ENCODE results near the gene TRIM15. TPM values are rescaled to one million over a fixed set of nuclear protein-coding genes. Genes with fewer than 3 reads are reported as not detected.
A peak's percentile ranks its signal among the peaks of the same experiment; 100 is the strongest.

The TRIM15 gene
- total RNA-seq, 1 donor from 2014 or later, result 19.6 TPM

DNA sequence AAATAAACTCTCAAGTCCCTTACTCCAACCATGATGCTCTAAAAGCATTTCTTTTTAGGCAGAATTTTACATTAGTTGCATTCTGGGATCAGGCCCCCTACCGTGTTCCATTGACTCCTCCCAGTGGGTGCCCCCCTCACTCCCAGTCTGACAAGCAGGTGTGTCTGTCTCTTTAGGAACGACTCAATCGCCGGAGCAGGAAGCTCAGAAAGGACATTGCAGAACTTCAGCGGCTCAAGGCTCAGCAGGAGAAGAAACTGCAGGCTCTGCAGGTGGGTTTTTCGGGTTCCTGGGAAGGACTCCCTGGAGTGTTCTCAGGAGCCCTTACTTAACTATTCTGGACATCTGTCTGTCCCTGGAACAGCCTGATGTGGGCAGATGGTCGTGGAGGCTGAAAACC is 17.5 kb upstream of the TRIM15 start:
- no peak for DNase-seq (ENCODE audit: low spot score)

DNA sequence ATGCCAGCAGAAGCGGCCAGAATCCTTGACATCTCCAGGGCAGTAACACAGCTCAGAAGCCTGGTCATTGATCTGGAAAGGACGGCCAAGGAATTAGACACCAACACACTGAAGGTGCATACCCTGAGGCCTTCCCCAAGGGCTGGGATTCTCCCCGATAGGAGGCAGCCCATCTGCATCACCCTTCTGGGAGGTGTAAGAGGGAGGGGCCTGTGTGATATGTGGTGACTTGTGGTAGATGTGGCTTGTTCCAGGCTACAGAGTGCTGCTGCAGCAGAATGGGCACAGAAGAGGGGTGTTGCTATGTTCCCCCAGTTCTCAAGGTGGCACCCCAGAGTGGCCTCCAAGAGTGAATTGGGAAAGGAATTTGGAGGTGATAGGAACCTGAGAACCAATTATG is 16.2 kb upstream of the TRIM15 start:
- no peak for DNase-seq (ENCODE audit: low spot score)

GRCh38 chr6:30149234-30149633 is 14.1 kb upstream of the TRIM15 start:
- DNase-seq (ENCODE audit: low spot score), result no peak

GRCh38 chr6:30149858-30150550 is 13.3 kb upstream of the TRIM15 start:
- DNase-seq (ENCODE audit: low spot score), result no peak

DNA sequence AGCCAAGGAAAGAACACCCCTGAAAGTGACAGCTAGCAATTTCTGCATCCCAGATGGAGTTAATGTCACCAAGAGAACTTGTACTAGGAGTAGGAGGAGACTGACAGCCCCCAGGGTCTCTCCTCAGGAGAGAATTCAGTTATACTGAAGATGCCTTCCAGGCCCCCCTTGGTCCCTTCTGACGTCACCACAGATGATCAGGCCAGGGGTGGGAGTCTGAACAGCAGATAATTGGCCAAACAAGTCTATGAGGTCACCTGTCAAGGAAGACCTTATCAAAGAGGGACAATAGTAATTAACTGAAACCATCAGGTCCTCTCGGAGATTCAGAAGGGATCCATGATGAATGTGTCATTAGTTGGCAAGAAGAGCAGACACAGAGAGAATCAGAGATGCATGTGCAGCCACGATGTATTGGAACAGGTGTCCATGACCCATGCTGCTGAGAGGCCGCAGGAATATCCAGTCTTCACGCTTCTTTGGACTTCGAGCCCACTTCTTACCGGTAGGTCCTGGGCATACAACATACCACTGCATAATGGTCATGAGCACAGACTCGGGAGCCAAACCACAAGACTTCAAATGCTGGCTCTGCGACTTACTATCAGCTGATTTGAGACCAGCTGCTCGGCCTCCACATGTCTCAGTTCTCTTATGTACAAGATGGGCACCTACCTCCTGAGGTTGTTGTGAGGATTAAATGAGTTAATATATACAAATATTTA is 12.5 kb upstream of the TRIM15 start:
- no peak for DNase-seq (ENCODE audit: low spot score)

DNA sequence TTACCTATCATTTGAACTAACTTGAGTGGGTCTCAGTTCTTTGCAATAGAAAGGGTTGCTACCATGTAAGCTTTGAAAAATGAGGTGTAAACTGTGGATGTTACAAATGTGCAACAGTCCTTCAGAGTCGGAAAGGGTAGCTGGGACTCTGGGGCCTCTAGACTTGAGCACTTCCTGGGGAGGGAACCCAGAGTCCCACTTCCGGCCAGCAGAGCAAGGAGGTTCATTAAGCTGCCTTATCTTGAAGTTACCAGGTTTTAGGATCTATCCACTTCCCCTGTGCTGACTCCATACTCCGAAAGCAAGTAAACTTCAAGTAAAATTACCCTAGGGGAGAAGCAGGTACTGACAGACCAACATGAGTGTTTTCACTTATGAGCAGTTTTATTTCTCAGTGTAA is 11.8 kb upstream of the TRIM15 start:
- DNase-seq (ENCODE audit: low spot score), result no peak

- DNase-seq (ENCODE audit: low spot score), result no peak
These were observed 11.2 kb upstream of the TRIM15 start for GRCh38 chr6:30152016-30152673.

GRCh38 chr6:30152910-30153610 is 10.3 kb upstream of the TRIM15 start:
- no peak for DNase-seq (ENCODE audit: low spot score)

DNA sequence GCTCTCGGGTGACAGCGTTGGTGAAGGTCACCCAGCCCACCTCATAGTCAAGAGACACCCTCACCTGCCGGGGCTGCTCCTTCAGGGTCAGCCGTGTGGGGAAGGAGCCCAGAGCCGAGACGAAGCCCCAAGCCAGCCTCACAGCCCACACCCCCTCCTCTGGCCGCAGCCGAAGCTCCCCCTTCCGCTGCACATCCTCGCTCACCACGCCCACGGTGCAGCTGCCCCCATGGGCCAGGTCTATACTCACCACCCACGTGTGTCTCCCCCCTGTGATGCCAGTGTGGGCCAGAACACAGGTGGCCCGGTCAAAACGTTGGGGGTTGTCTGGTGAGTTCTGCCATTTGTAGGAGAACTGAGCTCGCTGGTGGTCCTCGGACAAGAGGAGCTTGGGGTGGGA is 9.3 kb upstream of the TRIM15 start:
- DNase-seq (ENCODE audit: low spot score), result no peak

- peak; percentile 59 for DNase-seq (ENCODE audit: low spot score)
These were observed 8.4 kb upstream of the TRIM15 start for GRCh38 chr6:30154709-30155519.

DNA sequence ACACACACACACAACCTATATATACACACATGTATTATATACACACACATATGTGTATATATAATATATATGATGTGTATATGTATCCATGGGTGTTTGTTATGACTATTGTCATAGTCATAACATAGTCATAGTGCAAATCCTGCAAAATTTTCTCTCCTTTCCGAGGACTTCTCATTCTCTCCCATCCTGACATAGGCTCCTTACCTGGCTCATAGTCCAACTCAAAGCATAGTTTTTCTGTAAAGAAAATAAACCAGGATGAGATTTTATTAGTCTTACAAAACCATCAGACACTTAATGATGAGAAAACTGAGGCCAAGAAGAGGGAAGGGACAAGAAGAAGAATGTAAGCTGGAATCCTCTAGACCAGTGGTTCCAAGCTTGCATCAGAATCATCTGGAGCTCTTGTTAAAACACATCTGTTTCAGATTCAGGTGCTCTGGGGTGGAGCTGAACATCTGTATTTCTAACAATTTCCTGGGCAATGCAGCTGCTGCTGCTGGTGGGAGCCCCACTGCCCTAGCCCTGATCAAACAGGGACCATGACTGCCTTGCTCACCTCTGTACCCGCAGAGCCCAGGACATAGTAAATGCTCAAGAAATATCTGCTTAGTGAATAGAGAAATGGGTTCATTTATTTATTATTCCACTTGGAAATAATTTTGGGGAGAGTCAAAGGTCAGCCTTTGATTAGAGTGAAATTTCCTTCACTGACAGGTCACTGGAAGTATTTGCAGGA is 7.7 kb upstream of the TRIM15 start:
- no peak for DNase-seq (ENCODE audit: low spot score)

- peak; percentile 84 for DNase-seq (ENCODE audit: low spot score)
These were observed 7.1 kb upstream of the TRIM15 start for GRCh38 chr6:30156262-30156599.

DNA sequence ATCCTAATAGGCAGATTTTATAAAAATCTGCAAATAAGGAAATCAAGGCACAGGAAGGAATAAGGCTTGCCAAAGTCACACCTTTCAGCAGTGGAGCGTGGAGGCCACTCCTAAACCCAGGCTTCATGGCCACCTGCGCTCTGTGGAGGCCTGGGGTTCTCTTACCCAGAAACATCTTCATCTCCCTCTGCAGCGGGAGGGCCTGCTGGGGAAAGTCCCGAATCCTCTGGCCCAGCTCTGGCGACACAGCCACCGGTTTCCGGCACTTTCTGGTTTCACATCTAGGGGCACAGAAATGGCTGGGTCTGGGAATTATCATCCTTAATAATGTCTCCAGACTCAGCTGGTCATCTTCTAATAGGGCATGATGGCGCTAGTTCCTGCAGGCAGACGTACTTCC is 6.6 kb upstream of the TRIM15 start:
- no peak for DNase-seq (ENCODE audit: low spot score)

- no peak for DNase-seq (ENCODE audit: low spot score)
These were observed 5.8 kb upstream of the TRIM15 start for GRCh38 chr6:30157581-30157980.

DNA sequence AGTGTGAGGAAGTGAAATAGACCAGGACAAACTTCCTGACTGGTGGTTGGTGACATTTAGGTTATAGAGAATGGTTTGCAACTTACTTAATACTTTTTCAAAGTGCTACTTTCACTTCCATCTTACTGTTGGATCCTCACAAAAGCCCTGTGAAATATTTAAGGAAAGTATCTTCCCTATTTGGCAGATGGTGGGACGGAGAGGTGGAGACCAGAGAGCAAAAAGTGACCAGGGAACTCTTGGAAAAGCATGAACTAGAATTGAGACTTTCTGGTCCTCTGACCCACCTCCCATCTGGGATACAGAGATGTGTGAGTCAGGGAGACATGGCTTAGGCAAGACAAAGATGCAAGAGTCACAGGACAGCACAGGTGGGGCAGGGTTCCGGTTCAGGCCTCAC is 5.3 kb upstream of the TRIM15 start:
- DNase-seq (ENCODE audit: low spot score), result no peak

DNA sequence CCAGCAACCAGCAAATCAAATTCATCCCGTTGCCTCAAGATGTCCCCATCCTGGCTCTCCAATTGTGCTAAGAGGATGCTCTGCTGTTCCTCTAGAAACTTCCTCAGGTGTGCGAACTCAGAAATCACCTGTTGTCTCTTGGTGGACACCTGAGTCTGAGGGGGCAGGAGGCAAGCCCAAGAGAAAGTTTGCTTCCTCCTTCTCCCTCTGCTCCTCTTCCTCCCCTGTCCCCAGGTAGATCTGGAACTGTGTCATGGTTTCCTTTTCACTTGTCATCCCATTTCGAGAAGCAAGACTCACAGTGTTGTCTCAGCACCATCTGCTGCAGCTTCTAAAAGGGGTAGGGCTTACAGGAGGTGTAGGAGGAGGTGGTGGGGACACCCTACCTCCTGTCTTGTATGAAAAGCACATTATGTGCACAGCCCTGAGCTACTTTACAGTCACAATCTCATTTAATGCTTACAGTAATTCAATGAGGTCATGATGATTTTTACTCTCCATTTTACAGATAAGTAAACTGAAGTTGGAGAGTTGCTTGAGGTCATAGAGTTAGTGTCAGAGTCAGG is 4.8 kb upstream of the TRIM15 start:
- no peak for DNase-seq (ENCODE audit: low spot score)

- DNase-seq (ENCODE audit: low spot score), result no peak
These were observed 3.1 kb upstream of the TRIM15 start for GRCh38 chr6:30160008-30160784.

DNA sequence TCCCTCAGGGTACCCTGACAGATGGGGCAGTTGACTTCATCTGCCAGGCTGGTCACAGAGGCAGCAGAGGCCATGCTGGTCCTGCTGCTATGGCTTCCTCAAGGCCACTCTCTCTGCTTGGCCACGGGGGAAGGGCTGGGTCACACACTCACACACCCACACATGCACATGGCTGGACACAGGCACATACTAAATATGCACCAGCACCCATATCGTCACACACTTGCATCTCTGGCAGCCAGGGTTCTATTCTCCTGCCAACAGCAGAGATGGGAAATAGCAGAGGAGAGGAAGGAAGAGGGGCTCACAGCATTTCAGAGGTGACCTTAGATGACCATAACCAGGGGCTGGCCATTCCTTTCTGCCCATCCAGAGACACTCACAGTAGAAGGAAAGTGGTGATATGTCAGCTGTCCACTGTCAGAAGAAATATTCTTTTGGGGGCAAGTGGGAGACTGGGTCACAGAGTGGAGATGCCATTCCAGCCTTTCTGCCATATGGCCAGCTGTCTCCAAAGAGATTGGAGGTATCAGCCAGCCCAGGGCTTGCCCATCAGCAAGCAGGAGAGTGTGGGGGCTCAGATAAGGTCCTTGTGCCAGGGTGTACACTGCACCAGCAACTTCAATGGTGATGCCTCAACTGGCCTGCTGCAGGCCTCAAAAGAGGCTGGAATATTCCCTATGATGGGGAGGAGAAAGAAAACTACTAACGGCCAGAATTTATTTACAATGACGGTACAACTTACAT is 2.4 kb upstream of the TRIM15 start, which contains the start of gene TRIM10:
Gene TRIM10 (minus strand): TSS at position 427 of the 747 bp plus-strand sequence. CDS start 353 bp downstream, at position 74.
- no peak for DNase-seq (ENCODE audit: low spot score)
